ENCODE results near the gene CALD1.

DNA sequence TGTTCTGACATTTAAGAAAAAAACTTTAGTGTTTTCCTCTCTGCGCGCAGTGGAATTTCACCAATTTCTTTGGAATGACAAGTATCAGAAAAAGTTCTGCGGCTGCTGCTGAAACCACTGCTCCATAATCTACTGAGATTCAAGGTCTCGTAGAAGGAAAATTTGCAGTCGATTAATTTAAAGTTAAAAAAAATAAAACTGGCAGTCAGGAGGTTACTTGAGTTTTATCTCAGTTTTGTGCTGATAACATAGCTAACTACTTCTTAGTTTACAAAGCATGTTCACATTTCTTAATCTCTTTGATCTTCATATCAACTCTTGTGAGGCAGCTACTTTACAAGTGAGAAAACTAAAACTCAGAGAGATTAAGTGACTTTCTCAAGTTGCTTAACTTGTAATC, 18.2 kb upstream of the CALD1 start:
- TF ChIP-seq TAF1 (IDR thresholded peaks at IDR 0.05; ENCODE audit: low read depth, low read length) (no peak), POLR2AphosphoS5 (IDR thresholded peaks at IDR 0.05; ENCODE audit: low read depth, low read length) (no peak), POLR2A (IDR thresholded peaks at IDR 0.05; ENCODE audit: low read depth, low read length) (no peak), SPI1 (IDR thresholded peaks at IDR 0.05; ENCODE audit: low read depth, low read length) (no peak), PAX5 (IDR thresholded peaks at IDR 0.05; ENCODE audit: insufficient read depth, low read length, severe bottlenecking) (no peak)

Data from GM12891 (cell line).